GM18502 (cell line): Measurements from ENCODE around the gene ARL17A.
"Not testable (repeated sequence)": the region's sequence is repeated elsewhere in the genome, so short reads cannot be mapped to it uniquely, and the experiment has no call there.

Experiments
- ATAC-seq: cut with Tn5 transposase; IDR thresholded peaks from one replicate; pipeline ENCODE4 v1.9.1; 2021; ENCODE audit warnings: mild to moderate bottlenecking; ENCODE audit not compliant: unreplicated experiment, poor library complexity

Gene ARL17A

GRCh38 chr17:46579083-46580075, at the start of gene ARL17A:
Gene ARL17A, minus strand, starts transcription at chr17:46579691. Its CDS starts 3,369 bp downstream, at chr17:46576322.
- peak; percentile 92 for ATAC-seq

- ATAC-seq, result not testable (repeated sequence)
These were observed 49.4 kb upstream of the ARL17A start for GRCh38 chr17:46628753-46629436.

DNA sequence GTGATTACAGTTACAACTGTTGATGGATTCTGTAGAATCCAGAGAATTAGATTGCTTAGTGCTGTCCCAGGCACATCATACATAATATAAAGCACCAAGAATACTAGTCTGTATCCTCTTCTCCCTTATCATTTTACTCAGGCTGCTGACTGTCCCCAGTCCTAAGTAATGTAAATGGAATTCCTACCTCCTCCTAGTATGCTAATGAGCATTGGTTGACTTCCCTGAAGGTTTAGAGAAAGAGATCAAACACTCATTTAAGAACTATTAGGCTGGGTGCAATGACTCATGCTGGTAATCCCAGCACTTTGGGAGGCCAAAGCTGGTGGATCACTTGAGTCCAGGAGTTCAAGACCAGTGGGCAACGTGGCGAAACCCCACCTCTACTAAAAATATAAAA, 48.0 kb upstream of the ARL17A start:
- ATAC-seq, result not testable (repeated sequence)

DNA sequence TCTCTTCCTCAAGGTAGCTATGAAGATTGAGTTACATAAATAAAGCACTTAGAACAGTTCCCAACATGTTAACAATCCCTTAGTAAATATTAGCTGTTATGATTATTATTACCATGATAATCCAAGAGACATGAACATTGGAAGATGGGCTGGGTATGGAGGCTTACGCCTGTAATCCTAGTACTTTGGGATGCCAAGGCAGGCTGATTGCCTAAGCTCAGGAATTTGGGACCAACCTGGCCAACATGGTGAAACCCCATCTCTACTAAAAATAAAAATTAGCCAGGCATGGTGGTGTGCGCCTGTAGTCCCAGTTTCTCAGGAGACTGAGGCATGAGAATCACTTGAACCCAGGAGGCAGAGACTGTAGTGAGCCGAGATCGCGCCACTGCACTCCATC, 45.2 kb upstream of the ARL17A start:
- ATAC-seq, result not testable (repeated sequence)

DNA sequence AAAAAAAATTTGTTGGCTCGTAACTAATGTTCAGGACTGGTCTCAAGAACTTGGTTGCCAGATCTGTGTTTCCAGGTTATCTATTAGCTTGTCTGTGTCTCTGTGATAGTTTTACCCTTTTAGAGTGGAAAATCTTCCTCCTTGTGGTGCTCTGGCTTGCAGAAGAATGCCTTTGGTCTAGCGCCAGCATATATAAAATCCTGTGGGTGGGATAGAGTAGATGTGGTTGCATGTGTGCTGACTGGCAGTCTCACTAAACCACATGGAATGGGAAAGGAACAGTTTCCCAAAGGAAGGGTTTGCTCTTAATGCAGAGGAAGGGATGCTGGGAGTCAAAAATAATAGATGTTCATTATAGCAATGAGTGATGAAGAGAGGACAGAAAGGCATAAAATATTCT, 44.3 kb upstream of the ARL17A start:
- not testable (repeated sequence) for ATAC-seq

DNA sequence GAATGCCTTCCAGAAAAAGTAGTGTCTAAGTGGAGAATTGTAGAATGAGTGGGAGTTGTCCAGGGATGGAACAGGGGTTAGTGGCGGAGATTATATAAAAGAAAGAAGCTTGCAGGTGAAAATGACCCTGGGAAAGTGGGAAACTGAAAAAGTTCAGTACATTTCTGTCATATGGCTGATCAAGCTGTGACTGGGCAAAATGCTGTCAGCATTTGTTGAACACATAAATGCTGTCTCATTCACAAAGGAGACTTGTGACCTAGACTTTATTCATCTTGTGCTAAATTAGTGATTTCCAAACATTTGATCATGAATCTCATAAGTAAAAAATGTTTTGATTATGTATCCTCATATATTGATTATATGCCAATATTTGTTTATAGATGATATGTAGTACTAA, 39.5 kb upstream of the ARL17A start:
- not testable (repeated sequence) for ATAC-seq

DNA sequence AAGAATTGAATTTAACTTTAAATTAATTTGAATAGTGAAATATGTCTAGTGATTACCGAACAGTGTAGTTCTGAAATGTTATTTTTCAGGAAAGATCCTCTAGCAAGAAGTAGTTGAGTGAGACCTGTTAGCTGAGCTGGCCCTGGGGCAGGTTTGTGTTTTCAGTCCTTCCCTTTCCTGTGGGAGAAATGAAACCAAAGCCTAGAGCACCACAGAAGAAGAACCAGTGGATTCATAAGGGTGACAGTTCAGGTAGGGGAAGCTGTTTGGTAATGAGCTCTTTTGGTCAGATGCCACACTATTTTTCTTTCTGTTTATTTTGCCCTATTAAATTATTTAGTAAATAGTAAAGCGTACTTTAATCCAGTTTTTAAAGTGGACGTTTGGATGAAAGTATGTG, 37.6 kb upstream of the ARL17A start:
- ATAC-seq, result not testable (repeated sequence)

DNA sequence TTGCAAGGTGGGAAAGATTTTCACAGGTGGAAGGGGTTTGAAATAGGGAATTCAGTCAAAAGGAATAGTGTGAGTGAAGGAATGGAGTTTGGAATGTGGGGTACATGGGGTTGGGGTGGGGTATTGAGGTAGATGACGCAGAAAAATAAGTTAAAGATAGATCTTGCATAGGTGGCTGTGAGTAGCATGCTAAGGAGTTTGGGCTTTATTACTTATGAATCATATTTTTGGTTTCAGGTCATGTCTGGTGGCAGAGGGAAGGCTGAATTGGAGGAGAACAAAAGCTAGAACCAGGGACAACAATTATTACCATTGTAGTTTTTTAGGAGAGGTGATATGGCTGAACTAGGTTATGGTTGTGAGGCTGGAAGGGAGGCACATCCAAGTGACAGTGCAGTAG, 34.4 kb upstream of the ARL17A start:
- not testable (repeated sequence) for ATAC-seq

GRCh38 chr17:46611304-46611703, 31.8 kb upstream of the ARL17A start:
- ATAC-seq, result not testable (repeated sequence)

DNA sequence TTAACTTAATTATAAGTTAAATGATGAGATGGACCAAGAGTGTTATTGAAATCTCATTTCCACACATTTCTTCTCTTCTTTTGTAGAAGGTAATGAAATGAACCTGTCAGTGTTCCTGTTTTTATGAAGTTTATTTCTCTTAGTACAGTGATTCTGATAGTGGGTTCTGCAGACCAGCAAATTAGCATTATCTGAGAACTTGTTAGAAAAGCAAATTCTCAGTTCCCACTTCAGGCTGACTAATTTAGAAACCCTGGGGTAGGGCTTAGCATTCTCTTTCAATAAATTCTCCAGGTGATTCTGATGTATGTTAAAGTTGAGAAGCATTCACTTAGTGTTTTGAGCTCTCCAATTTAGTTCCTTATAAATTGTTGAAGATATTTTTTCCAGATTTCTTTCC, 23.6 kb upstream of the ARL17A start:
- peak; percentile 81 for ATAC-seq

DNA sequence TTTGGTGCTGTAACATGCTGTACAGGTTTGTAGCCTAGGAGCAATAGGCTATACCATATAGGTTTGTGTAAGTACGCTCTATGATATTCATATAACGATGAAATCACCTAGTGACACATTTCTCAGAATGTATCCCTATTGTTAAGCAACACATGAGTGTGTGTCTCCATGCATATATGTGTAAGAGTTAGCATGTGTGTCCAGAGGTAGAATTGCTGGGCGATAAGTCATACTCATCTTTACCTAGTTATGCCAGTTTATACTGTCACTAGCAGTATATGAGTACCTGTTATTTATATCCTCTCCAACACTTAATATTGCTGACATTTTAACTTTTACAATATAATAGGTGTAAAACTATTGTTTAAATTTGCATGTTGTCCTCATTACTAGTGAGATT, 21.3 kb upstream of the ARL17A start:
- ATAC-seq, result not testable (repeated sequence)

GRCh38 chr17:46598344-46598931, 18.9 kb upstream of the ARL17A start:
- ATAC-seq, result peak; percentile 58

DNA sequence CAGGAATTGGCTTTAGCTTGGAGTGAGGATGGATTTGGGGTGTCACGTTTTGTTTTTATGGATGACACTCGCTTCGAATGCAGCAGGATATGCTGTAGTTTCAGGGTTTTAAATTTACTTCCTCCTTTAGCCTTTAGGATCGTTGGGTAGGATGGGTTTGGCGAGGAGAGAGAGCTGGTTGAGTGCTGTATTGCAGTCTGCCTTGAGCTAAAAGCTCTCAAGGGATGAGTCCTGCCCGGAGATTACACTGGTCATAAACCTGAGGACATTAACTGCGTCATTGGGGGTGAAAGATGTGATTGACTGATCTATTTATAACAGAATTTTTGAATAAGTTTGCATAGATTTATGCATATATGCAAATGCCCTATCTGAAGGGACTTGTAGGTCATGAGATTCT, 11.8 kb upstream of the ARL17A start:
- ATAC-seq, result not testable (repeated sequence)

GRCh38 chr17:46590157-46591146, 11.0 kb upstream of the ARL17A start, which contains the start of gene NSF:
Gene NSF, plus strand, starts transcription at chr17:46590669. Its CDS starts 107 bp downstream, at chr17:46590776.
- peak; percentile 74 for ATAC-seq

GRCh38 chr17:46585444-46585843, 6.0 kb upstream of the ARL17A start:
- not testable (repeated sequence) for ATAC-seq

GRCh38 chr17:46580082-46580481, 591 bp upstream of the ARL17A start:
- ATAC-seq, result not testable (repeated sequence)

DNA sequence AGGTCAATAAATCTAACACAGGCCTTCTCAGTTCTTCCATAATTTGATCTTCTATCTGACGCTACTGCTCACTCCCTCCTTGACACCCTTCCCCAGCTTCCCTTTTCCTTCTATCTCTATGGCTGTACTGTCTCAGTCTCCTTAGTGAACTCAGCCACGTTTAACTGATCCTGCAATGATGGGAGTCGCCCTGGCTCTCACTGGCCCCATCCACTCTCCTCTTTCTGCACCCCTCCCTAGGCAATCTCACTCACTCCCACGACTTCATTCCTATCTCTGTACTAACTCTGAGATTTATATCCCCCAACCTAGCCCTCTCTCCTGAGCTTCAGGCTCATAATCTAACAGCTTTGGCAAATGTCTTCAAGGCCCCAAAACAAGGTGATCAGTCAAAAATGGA, 7.7 kb downstream of the ARL17A start:
- not testable (repeated sequence) for ATAC-seq

GRCh38 chr17:46566980-46567379, 12.5 kb downstream of the ARL17A start:
- ATAC-seq, result not testable (repeated sequence)

DNA sequence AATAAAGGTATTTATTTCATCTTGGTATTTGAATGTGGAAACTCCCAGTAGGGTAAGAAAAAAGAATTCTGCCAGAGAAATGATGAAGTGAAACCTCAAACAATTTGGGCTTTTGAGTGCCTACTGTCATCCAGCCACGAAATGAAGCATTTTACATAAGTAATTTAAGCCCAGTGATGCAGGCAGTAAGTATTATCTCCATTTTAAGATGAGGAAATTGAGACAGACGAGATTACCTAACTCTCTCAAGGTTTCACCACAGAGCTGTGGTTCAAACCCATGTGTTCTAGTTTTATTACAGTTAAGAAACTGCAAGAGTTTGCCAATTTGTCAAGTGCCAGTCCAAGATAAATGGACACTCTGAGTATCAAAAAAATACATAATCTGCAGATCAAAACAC, 13.2 kb downstream of the ARL17A start:
- ATAC-seq, result not testable (repeated sequence)
